Mucosa of gallbladder (tissue), 1 donor: ENCODE data around the gene EIF5A. TPM values are rescaled to one million over a fixed set of nuclear protein-coding genes. Genes with fewer than 3 reads are reported as not detected.

Experiments
- DNase-seq: peaks from one replicate; pipeline ENCODE4 v3.0.0-alpha.2; 2020; ENCODE audit warnings: low spot score
- total RNA-seq: library from RNA; stranded (reverse); gene quantifications from one replicate; pipeline ENCODE4 v1.2.1, GENCODE V29; 2021
- donor health status: DM: no; HTN: no; CAD: no.

The EIF5A gene
- total RNA-seq, 1 donor from 2014 or later: 233 TPM

DNA sequence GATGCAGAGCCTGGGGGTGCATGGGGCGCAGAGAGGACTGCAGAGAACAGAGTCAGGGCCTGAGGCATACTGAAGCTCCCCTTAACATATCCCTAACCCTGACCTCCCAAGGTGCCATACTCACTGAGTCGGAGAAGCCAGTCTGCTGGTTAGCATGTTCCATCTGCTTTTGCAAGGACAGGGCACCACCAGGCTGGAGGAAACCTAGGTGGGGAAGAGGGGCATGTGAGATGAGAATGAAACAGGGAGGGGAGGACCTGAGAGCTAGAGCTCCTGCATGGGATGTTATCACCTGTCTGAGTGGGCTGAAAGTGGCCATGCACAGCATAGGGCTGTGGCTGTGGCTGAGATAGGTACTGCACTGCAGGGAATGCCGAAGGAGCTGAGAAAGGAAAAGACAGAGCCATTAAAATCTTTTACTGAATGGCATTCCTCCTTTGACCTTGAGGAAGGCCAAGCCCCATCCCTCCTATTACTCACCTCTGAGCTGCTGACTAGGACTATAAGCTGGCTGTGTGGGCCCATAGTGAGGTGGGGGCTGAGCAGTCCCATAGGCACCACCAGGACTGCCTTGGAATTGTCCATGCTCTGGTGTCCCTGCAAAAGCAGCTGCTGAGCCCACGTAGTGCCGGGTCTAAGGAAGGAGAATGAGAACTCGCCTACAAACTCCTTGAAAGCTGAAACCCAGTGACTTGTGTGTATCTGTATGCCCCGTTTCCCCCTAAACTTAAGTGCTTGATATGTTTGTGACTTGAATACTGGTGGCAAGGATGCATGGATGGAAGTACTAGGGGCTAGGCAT lies 5.9 kb downstream of the EIF5A start:
- DNase-seq: no peak

DNA sequence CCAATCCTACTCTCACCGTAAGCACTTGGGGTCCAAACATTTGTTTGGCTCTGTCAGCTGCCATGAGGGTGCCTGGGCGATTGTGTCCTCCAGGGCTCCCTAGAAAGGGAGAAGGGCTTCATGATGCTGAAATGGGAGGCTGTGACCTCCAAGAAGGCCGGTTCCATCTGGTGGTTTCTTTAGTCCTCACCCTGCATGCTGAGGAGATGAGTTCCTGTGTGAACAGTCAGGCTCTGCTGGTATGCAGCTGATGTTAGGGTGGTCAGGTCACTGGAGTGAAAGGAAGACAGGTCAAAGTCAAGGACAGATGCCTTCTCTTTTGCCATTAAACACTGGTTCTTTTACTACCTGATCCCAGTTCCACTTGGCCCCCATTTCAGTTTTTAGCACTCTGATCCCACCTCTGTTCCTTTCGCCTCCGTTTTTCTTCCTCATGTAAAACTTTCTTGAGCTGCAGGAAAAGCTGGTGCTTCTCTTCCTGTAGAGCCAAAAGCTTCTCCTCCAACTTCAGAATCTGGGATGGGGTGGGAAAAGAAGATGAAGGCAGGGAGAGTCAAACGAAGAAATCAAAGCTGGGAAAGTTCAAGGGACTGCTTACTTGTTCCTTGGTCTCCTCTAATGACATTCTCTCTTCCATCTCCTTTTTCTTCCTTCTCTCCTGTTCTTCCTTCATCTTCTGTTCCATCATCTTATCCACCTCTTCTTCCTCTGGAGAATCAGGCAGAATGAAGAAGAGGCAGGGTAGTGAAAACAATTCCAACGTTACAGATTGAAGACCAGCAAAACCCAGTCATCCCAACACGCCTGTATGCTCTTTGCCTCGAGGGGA lies 6.7 kb downstream of the EIF5A start:
- DNase-seq: no peak

DNA sequence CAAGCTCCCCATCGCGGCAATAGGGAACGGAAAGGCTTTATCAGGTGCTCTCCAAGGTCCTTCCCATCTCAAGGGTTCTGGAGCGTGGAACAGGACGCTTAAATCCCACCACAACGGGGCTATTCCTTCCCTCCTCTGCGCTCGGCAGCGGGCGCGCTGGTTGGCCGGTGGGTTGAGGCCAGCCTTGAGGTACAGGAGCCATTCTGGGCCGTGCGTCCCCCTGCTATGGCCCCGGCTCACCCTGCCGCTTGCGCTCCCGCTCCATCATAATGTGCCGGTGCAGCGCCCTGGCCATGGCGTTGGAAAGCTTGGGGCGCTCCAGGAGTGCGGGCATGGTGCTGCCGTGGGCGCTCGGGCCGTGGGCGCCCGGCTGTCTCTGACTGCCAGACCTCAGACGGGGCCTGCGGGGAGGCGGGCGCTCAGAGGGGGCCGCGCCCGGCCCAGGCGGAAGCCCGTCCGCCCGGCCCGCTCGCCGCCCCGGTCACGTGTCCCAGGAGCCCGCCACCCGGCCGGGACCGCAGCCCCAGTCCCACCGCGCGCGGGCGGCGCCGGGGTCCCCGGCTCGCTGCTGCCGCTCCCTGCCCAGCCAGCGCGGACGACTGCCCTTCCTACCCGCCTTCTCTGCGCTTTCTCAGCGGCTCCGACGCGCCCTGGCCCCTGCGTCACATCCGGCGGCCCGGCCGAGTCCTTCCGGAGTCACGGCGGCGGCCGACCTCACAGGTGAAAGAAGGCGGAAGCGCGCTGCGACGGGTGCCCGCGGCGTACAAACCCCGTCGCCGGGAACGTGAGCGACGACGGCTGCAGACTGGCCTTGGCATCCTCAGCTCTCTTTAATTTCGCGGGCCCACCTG lies 7.5 kb downstream of the EIF5A start, which contains the start of gene GPS2:
GPS2 (minus strand) TSS at position 642 of the 851 bp plus-strand sequence; CDS start at position 334, 308 bp downstream.
- peak; percentile 94 for DNase-seq

DNA sequence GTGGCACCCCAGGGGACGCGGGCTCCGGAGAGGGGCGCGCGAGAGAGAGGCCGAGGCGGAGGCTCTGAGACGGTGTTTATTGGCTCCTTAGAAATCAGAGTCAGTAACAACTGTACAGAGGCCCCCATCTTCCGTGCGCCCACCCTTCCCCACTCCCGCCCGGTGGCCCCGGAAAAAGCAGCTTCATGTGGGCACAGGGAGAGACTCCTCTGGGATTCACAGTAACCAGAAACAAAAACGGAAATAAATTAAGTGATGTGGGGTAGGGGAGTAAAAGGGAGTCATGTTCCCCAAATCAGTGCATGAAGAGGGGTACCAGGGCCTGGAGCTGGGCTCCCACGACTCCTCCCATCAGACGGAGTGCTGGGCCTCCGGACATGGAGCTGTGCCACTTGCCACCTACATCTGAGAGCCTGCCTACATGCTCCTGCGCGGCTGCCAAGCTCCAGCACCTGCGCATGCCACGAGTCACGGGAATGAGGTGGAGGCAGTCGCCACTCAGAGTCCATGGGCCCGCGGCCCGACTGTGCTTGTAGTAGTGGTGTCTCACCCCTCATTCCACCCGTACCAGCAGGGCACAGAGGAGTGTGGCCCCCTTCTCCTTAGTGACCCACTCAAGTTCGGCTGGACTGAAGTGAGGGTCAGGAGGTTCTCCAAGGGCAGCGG lies 8.3 kb downstream of the EIF5A start:
- no peak for DNase-seq

DNA sequence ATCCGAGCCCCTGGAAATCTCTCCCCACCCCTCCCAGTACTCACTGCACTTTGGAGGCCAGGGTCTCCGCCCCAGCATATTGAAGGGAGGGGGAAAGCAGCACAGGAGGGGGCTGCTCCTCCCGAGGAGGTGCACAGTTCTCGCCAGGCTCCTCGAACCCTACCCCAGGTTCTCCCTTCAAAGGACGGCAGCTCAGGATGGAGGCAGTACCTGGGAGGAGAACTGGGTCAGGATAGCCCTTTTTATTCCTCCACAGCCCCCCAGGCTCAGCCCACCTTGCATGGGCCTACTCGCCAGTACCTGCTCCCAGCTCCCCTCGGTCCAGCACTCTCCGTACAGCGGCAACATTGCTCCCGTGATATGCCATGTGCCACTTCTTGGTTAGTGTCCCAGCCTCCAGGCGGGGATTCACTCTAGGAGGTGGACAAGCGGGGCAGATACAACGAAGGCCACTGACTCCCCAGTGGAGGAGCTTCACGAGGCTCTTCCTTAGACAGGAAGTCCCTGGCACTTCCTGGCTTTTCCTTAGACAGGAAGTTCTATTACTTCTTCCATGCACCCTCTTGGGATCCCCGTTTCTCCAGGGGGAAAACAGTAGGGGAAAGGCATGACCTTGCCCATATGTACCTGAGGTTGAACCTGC lies 9.9 kb downstream of the EIF5A start:
- no peak for DNase-seq

DNA sequence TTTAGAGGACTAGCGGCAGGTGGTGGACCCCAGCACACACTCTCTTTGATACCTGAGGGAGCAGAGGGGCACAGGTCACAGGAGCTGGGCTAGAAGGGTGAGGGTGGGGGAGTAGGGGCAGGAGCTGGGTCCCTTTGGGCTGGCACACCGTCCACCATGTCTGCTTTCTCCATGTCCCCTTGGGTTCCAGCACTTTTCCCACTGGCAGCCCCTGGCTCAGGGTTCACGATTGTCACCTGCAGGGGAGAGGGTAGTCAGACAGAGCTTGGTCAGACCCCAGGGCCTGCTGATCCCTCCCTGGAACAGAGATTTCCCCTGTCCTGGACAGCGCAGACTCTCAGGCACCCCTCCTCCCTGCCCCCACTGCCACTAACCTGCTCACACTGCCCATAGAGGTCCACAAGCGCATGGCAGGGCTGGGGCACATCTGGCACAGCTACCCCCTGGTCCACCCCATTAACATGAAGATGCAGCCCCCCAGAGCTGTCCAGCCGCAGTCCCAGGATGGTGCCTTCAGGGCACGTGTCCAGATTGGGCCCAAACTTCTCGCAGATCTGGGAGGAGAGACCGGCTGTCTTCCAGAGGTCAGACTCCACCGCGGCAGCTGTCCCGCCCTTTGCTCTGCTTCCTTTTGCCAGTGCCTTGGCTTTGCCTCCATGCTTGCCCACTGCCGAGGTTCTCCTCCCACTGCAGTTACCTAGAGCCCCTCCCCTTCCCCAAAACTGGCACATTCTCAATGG lies 10.9 kb downstream of the EIF5A start:
- no peak for DNase-seq

DNA sequence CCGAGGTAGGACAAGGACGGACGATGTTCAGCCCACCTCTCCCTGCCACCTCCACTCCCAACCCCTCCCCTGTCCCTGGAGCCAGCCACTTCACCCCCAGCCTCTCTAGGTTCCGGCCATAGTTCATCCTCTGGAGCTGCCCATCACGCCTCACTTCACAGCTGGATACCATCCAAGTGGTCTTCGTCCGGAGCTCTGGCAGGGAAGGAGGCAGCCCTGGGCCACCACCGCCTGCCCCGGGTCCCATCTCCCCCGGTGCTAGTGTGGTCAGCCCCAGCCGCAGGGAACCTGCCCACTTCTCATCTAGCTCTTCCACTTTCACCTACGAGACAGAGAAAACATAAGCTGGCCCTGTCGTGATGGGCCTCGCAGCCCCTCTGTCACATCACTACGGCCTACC lies 14.0 kb downstream of the EIF5A start:
- DNase-seq: no peak

DNA sequence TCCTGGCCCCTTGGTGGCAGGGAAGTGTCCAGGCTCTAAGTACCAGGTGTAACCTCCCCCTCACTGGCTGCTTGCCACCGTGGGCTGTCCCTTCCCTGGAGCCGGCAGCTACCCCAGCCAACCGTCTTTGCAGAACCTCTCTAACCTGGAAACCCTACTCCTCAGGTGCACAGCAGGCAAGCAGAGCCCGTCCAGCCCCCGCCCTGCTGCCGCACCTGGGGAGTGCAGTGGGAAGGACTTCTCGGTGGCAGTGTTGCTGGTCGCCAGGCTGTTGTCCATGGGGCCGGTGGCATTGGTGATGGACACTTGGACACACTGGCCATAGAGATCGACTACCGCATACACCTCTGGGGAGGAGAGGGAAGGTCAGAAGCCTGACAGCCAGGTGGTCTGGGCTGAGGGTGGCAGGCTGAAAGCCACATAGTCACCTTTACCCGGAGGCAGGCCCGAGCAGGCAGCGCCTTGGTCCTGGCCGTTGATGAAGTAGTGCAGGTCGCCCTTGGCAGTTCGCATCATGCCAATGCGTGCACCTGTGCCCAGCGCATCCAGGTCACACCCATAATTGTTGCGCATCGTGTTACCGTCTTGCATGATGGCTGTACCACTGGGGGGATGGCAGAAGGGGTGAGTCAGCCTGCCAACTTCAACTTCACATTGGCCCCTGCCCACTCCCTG lies 15.2 kb downstream of the EIF5A start:
- DNase-seq: no peak

DNA sequence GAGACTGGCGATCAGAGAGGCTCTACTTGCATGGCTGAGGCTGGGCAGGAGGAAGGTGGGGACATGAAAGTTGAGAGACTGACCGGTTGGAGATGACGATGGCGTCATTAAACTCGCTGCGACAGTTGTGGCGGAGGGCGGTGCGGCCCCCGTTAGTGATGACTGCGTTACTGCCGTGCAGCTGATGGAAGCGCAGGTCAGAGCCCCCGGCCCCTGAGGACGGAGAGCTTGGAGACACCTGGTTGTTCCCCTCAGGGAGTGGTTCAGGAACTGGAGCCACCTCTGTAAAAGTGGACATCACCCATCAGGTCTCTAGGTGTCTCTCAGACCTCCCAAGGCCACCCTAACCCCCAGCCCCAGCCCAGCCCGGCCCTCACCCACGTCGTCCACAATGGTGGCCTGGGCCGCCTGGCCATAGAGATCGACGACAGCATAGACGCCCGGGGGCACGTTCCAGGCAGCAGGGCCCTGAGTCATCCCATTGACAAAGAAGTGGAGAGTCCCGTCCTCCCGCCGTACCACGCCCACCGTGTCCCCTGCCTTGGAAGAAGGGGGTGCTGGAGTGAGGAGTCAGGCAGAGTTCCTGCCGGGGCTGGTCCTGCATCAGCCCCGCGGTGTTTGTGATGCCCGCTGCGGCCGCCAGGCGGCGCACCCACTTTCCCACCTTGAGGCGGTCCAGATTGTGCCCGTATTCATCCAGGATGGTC lies 16.5 kb downstream of the EIF5A start:
- DNase-seq: no peak

DNA sequence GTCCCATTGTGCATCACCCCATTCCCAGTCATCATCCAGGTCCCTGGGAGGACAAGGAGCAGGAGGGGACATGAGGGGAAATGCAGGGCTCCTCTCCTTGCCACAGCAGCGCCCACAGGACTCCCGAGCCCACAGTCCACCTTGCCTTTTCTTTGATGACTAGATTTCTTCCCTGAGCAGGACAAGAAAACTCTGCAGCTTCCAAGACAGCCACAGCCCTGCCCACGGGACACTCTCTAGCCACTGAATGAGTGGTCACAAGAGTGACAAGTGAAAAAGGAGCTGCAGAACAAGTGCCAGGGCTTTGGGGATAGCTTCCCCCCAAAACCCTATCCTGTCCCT lies 17.0 kb downstream of the EIF5A start:
- DNase-seq: no peak

DNA sequence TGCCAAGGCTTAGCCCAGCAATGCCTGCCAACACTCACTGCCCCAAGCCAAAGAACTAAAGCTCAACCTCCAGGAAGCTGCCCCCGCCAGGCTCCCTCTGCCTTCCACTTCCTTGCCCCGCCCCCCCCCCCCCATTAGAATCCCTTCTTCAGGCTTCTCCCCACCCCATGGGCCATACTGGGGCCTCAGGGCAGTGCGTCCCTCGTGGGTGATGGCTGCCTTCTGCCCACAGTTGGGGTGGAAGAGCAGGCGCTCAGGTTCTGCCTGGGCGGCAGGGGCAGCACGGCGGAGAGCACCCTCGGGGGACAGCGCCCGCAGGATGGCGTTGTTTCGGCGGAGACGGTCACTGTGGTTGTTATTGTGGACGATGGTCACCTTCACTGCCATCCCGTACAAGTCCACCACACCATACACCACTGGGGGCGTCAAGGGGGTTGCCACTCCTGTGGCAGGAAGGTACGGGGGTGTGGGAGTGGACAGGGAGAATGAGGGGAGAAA lies 17.7 kb downstream of the EIF5A start:
- DNase-seq: no peak

DNA sequence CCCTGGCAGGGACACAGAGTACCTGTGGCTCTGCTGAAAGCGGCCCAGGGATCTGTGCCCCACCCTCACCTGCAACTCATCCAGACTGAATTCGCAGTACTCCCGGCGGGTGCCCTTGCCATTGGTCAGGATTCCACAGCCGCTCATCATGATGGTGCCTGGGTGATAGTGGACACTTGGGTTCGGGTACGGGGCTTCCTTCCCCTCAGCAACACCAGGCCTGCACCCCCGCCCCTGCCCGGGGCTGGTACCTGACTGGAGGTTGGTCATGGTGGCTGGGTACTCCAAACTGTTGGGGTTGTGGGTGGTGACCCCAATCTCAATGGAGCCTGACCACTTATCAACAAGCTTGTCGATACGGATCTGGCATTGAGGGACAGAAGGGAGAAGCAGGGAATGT lies 18.8 kb downstream of the EIF5A start:
- no peak for DNase-seq

DNA sequence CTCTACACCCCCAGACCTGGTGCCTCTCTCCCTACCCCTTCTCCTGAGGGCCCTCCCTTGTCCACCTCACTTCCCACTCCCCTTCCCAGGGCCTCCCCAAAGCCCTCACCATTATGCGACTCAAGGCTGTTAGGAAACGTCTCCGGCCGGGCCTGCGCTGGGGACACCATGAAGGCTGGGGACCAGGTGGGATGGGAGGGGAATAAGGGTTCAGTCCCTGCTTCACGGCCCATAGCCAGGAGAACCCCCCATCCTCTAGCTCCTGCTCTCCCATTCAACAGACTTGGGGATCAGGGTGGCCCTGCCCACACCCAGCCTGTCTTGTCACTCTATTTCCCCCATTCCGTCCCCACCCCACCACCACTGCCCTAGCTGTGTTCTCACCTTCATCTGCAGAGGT lies 19.6 kb downstream of the EIF5A start:
- no peak for DNase-seq

DNA sequence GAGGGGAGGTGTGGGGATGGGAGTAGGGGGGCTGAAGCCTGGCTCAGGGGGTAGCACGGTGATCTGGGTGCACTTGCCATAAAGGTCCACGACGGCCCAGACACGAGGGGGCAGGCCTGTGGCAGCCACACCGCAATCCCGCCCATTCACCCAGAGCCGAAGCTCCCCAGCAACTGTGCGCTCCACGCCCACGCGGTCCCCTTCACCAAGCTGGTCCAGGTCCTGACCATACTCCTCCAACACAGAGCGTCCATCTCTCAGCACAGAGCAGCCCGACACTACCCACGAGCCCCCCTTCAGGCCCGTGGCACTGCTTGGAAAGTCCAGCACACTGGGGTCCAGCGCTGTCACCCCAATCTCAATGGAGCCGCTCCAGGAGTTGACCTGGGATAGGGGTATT lies 20.1 kb downstream of the EIF5A start:
- DNase-seq: no peak

DNA sequence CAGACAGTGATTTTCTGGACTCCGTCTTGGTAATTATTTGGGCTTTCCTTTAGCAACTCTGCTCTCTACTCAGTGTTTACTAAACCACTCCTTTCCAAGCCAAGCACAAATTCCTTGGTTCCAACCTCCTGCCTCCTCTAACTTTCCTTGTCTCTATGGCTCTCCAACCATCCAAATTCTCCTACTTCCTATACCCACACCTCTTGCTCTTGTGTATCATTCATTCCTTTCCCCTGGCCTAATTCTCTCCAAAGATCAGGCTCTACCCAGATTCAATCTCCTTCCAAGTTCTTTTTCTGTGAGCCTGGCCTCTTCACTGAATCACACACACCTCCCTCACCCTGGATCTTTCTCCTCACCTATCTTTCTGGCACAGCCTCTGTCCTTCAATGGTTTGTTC lies 20.6 kb downstream of the EIF5A start:
- DNase-seq: no peak

DNA sequence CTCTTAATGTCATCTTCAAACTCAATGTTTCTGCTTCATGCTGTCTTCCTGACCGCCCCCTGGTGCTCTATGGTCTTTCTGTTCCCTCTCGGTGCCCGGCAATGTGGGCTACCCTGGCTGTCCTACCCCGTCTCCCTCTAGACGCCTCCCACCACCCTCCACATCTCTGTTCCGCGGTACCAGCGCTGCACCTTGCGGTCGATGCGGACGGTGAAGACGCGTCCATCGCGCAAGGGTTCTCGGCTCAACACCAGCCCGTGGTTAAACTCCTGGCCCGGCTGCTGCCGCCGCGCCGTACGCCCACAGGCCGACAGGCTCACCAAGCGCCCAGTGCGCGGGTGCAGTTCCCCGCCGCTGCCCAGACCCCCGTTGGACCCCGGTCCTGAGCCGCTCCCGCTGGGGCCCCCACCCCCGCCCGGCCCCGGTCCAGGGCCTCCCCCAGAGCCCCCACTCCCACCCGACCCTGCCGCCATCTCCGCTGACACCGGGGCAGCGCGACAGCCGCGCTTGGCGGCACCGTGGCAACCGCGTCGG lies 21.5 kb downstream of the EIF5A start, which contains the start of gene NEURL4:
NEURL4 (minus strand) TSS at position 496 of the 534 bp plus-strand sequence; CDS start at position 473, 23 bp downstream.
- no peak for DNase-seq

DNA sequence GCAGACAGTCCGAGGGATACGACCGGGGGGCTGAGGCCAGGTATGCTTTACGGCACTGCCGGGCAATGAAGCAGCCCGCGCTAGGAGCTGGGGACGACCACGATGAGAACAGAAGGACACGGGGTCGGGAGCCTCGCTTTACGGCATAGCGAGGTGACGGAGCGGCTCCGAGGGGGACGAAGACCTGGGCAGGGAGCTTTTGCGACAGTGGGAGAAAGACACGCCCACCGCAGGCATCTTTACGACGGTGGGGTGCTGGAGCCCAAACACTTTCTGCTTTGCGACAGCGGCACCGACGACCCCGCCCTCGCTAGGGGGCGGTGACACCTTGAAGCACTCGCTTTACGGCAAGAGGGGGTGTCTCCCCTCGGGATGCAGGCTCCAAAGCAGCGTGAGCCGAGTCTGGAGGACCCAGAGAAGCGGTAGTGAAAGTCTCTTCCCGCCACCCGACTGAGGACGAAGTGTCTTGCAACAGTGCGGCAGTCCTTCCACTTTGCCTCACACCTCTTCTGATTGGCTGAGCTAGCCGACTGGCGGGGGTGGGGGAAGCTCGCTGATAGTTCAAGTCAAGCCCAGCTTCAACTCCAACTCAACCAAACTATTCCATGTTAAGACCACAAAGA lies 22.1 kb downstream of the EIF5A start:
- DNase-seq: peak; percentile 98

DNA sequence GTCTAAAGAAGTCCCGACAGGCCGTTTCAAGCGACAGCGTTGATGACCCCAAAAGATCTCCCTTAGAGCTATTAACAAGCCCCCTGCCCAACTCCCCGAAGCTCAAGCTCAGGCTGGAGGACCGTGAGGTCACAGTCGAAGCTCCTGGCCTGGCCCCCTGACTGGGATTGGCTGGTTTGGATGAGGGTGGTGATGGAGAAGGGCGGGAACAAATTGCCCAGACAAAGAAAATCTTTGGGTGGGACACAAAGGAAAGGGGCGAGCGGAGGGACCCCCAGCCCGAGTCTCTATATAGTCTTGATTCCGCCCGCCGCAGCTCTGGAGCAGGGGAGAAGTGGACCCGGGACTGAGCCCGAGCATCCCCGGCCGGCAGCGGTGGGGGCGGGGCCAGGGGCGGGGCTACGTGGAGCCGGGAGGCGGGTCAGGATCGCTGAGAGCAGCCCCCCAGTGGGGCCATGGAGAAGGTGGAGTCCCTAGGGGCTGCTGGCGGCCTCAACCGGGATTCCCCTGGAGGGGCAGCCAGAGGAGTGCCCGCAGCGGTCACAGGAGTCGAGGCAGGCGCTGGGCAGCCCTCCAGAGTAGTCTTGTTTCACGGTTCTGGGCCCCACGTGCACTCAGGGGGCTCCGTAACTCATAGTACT lies 22.7 kb downstream of the EIF5A start:
- DNase-seq: peak; percentile 66
